Suprapubic skin (tissue), 4 donors: ENCODE data around the gene ZNF70. TPM values are rescaled to one million over a fixed set of nuclear protein-coding genes. Genes with fewer than 3 reads are reported as not detected.

ENCODE experiments used
- DNase-seq, 2 donors: peaks; one replicate each; pipeline ENCODE4 v3.0.0-alpha.2; 2019; ENCODE audit warnings: low spot score in 2 of 2
- H3K27ac ChIP-seq: fragments of 200-600 bp; sonication (generic); one replicate; pipeline ENCODE4 v1.5.1; 2019
- H3K27me3 ChIP-seq: fragments of 200-600 bp; sonication (generic); one replicate; pipeline ENCODE4 v1.5.1; 2019
- H3K36me3 ChIP-seq: fragments of 200-600 bp; sonication (generic); one replicate; pipeline ENCODE4 v1.5.1; 2019
- H3K4me1 ChIP-seq: fragments of 200-600 bp; sonication (generic); one replicate; pipeline ENCODE4 v1.5.1; 2019
- H3K4me3 ChIP-seq: fragments of 200-600 bp; sonication (generic); one replicate; pipeline ENCODE4 v1.5.1; 2019; ENCODE audit warnings: mild to moderate bottlenecking
- H3K9me3 ChIP-seq: fragments of 200-600 bp; sonication (generic); one replicate; pipeline ENCODE4 v1.5.1; 2019
- EP300 ChIP-seq: sonication (generic); formaldehyde crosslinking; IDR thresholded peaks from one replicate; pipeline ENCODE4 v1.6.1; 2017; ENCODE audit warnings: antibody characterized with exemption
- POLR2A ChIP-seq, 2 donors: fragments of 450-650 bp; IDR thresholded peaks; one replicate each; pipeline ENCODE4 v1.6.1; 2017; ENCODE audit warnings: antibody characterized with exemption in 2 of 2, mild to moderate bottlenecking in 2 of 2, moderate library complexity in 2 of 2
- POLR2AphosphoS5 ChIP-seq, 3 donors: sonication (generic); formaldehyde crosslinking; IDR thresholded peaks; one replicate each; pipeline ENCODE4 v1.6.1; 2017; ENCODE audit warnings: antibody characterized with exemption in 3 of 3
- WGBS: methylation state at CpG from one replicate; pipeline ENCODE4 v1.1.5; 2018; 5-methylcytosine and 5-hydroxymethylcytosine counted together
- total RNA-seq, 4 donors: library from RNA; depleted of rRNA; stranded (reverse); fragments of >200 nt; gene quantifications; one replicate each; pipeline ENCODE4 v1.1.0, GENCODE V29; 2016
- TF ChIP-seq, protein P1 (sequence below), 2 donors: fragments of 200-600 bp in 1 of 2; fragments of 450-650 bp in 1 of 2; sonication (generic) in 1 of 2; IDR thresholded peaks; one replicate each; pipeline ENCODE4 v1.5.1; 2016 to 2019; ENCODE audit warnings: antibody characterized with exemption in 2 of 2, mild to moderate bottlenecking in 1 of 2, moderate library complexity in 1 of 2

ZNF70 gene
- total RNA-seq = 1 to 10 TPM; 1.7 to 5.1 (median 3.1) TPM

DNA sequence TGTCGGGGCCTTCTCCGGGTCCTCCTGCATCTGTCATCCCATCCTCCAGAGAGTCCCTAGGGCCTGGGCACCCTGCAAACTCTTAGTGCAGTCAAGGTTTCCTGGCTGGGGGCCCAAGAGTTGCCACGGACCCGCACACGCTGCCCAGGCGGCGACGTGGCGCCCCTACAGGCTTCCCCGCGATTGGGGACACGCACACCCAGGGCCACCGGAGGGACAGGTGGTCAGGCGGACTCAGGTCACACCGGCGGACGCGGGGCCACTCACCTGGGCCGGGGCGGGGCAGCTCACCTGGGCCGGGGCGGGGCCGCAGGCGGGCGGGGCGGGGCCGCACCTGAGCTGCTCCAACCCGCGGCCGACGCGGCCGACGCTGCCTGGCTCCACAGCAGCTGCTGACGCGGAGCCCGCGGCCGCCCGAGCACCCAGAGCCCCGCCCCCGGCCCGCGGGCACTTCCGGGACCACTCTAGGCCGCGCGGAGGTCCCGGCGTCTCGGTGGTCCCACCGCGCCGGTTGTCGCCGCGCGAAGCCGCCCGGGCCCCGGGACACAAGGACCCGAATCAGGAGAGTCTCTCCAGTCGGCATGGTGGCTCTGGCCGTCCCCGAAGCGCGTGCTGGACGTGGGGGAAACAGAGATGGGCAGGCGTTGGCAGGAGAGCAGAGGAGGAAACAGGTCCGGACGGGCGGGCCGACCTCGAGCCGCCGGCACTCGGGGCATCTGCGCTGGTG, at the start of gene ZNF70:
Gene ZNF70 (minus strand): TSS at position 399 of the 727 bp plus-strand sequence. CDS start 5,972 bp downstream, outside the sequence.
- Histone ChIP-seq H3K4me3 (peak within 1 kb of the TSS; percentile 78), H3K9me3 (no peaks in the 10 kb centered on the region)
- TF ChIP-seq, protein P1, sequence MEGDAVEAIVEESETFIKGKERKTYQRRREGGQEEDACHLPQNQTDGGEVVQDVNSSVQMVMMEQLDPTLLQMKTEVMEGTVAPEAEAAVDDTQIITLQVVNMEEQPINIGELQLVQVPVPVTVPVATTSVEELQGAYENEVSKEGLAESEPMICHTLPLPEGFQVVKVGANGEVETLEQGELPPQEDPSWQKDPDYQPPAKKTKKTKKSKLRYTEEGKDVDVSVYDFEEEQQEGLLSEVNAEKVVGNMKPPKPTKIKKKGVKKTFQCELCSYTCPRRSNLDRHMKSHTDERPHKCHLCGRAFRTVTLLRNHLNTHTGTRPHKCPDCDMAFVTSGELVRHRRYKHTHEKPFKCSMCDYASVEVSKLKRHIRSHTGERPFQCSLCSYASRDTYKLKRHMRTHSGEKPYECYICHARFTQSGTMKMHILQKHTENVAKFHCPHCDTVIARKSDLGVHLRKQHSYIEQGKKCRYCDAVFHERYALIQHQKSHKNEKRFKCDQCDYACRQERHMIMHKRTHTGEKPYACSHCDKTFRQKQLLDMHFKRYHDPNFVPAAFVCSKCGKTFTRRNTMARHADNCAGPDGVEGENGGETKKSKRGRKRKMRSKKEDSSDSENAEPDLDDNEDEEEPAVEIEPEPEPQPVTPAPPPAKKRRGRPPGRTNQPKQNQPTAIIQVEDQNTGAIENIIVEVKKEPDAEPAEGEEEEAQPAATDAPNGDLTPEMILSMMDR (IDR thresholded peaks at IDR 0.05) = peak in 1 of 2 donors; percentile 6
- TF ChIP-seq EP300 (no peak), POLR2A (IDR thresholded peaks at IDR 0.05) (peak; percentile 32 to 57)

DNA sequence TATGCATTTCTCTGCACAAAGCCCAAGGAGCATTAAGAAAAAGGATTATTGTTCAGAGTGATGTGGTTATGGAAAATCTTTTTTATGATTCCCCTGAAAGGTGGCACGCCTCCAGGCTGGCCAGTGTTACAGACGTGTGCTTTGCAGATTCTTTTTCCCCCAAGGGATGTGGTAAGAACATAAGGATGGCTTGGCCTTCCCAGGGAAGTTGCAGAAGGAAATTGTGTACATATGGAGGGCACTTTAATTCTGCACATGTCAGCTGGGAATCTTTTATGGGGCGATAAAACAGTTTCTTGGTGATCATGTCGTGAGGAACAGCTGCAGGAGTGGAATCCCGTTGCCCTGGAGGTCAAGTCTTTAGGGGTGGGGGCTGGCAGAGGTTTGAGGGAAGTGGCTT, 45.5 kb upstream of the ZNF70 start:
- no peak overlapping the region for H3K4me3 ChIP-seq
- DNase-seq = no peak
- H3K4me1 ChIP-seq = peaks cover 13% of the 10 kb centered on the region
- TF ChIP-seq EP300 (no peak), POLR2AphosphoS5 (IDR thresholded peaks at IDR 0.05) (no peak), POLR2A (IDR thresholded peaks at IDR 0.05) (no peak)
- TF ChIP-seq, protein P1 (IDR thresholded peaks at IDR 0.05) = no peak
- WGBS = 53% methylated on average over 5 of the region's 5 CpGs
- H3K9me3 ChIP-seq = no peaks in the 10 kb centered on the region
- no peak overlapping the region for H3K27ac ChIP-seq
- peaks cover 86% of the 10 kb centered on the region for H3K36me3 ChIP-seq
- H3K27me3 ChIP-seq = no peaks in the 10 kb centered on the region

More for the DNA sequence above, at the start of gene ZNF70:
- WGBS = 2% methylated on average over 27 of the region's 78 CpGs
- peak; percentile 83 to 91 for DNase-seq
- Histone ChIP-seq H3K27ac (peak within 1 kb of the TSS; percentile 92), H3K27me3 (no peaks in the 10 kb centered on the region), H3K36me3 (no peaks in the 10 kb centered on the region), H3K4me1 (peaks cover 22% of the 10 kb centered on the region)

GRCh38 chr22:23793326-23793725, 42.4 kb upstream of the ZNF70 start:
- 94% methylated on average over 8 of the region's 8 CpGs for whole genome bisulfite sequencing
- H3K4me3 ChIP-seq = no peak overlapping the region
- DNase-seq = no peak
- peaks cover 43% of the 10 kb centered on the region for H3K4me1 ChIP-seq
- no peak overlapping the region for H3K27ac ChIP-seq
- no peak for TF ChIP-seq POLR2A (IDR thresholded peaks at IDR 0.05)
- TF ChIP-seq EP300 = no peak
- TF ChIP-seq, protein P1 (IDR thresholded peaks at IDR 0.05) = no peak
- TF ChIP-seq POLR2AphosphoS5 (IDR thresholded peaks at IDR 0.05) = no peak
- no peaks in the 10 kb centered on the region for H3K9me3 ChIP-seq
- no peaks in the 10 kb centered on the region for H3K27me3 ChIP-seq
- peaks cover 58% of the 10 kb centered on the region for H3K36me3 ChIP-seq

DNA sequence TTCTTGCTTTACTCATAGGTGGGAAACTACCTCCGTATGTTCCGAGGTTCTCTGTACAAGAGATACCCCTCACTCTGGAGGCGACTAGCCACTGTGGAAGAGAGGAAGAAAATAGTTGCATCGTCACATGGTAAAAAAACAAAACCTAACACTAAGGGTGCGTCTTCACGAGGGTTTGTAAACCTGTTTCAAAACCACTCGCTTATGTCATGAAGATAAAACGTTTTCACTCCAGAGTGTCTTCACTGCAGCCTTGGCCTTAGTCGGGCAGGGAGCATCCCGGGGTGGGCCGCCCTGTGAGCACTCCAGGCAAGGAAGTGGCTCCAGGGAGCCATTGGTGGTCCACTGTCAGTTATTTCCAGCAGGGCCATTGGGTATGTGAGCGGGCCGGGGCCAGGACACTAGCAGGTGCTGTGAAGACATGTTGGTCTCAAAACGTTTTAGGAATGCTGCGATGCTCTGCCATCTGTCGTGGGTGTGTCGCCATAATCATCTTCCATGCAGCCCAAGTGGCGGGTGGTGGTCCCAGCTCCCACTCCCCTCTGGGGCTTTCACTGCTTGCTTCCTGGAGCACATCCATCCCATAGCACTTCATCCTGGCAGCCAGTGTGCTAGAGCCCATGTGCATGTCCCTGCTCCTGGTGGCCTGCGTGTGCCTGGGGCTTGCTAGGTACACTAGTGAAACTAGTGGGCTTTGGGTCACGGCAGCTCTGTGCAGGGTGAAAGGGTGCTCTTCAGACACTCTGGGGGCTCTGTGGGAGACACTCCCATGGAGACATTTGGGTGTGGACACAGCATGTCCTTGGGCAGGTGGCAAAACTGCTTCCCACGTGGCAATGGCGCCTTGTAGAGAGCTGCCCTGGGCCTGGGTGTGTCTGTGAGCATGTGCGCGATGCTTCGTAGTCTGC, 41.1 kb upstream of the ZNF70 start:
- Histone ChIP-seq H3K36me3 (peaks cover 50% of the 10 kb centered on the region), H3K27ac (peak overlapping the region; percentile 4), H3K27me3 (no peaks in the 10 kb centered on the region), H3K4me3 (no peak overlapping the region), H3K4me1 (peaks cover 52% of the 10 kb centered on the region), H3K9me3 (no peaks in the 10 kb centered on the region)
- TF ChIP-seq, protein P1 (IDR thresholded peaks at IDR 0.05) = no peak
- TF ChIP-seq POLR2A (IDR thresholded peaks at IDR 0.05) (no peak), POLR2AphosphoS5 (IDR thresholded peaks at IDR 0.05) (no peak), EP300 (no peak)
- no peak for DNase-seq
- WGBS = 76% methylated on average over 18 of the region's 25 CpGs
